ENCODE data around the gene ZNF45.
"Not testable (repeated sequence)": the region's sequence is repeated elsewhere in the genome, so short reads cannot be mapped to it uniquely, and the experiment has no call there.

The ZNF45 gene

DNA sequence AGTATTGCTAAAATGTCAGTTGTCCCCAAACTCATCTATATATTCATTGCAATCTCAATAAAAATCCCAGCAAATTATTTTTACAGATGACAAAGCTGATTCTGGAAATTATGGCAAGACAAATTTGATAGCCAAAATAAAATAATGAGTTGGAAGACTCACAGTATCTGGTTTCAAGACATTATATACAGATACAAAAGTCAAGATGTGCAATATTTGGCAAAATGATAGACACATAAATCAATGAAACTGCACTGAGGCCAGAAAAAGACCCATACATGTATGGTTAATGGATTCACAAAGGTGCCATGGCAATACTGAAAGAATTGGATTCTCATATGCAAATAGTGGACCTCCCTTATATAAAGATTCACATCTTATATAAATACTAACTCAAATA, 24.2 kb downstream of the ZNF45 start:
- DNase-seq, result no peak

DNA sequence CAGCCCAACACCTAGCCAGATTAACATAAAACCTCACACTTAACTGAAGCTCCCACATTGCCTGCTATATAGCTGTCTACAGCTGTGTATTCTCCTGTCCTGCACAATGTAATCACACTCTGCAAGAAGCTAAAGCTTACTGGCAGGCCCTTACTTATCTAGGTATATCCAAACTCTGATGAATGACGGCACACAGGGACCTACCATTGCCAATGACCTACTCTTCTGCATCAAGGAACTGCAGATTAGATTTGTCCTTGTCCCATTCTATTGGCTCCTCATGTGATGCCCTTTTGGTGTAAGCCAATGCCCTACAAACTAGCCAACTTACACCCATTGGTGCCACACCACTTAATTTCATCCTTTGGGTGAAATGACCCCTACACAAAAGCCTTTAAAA, 26.4 kb downstream of the ZNF45 start:
- DNase-seq, result no peak

DNA sequence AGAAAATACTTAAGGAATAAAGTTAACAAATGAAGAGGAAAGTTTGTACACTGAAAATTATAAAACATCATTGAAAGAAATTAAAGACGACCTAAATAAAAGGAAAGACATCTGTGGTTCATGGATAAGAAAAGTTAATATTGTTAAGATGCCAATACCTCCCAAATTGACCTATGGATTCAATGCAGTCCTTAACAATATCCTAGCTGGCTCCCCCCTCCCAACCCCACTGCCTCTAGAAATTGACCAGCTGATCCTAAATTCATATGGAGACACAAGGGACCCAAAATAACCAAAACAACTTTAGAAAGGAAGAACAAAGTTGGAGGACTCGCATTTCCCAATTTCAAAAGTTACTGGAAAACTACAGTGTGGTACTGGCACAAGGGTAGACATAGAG, 28.3 kb downstream of the ZNF45 start:
- DNase-seq, result no peak

DNA sequence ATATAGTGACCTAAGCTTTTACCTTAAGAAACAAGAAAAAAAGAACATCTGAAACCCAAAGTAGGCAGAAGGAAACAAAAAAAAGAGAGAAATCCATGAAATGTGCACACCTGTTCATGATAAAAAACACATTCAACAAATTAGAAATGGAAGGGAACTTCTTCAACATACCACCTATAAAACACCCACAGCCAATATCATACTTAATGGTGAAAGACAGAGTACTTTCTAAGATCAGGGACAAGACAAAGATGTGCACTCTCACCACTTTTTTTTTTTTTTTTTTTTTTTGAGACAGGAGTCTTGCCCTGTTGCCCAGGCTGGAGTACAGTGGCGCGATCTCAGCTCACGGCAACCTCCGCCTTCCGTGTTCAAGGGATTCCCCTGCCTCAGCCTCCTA, 29.2 kb downstream of the ZNF45 start:
- no peak for DNase-seq

DNA sequence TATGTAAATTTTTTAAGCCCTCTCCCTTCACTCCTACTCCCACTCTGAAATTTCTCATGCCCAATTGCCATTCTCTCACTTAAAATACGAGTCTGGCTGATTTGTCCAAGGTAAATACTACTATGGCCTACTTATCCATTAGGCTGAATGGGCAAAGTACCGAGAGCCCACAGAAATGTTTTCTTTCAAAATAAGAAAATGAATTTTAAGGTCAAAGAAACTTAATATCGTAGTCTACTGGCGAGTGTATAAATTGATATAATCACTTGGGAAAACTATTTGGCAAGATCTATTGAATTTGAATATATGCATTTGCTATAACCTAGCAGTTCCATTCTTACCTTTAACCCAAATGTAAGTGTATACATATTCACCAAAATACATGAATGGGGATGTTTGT, 32.7 kb downstream of the ZNF45 start:
- DNase-seq, result no peak

DNA sequence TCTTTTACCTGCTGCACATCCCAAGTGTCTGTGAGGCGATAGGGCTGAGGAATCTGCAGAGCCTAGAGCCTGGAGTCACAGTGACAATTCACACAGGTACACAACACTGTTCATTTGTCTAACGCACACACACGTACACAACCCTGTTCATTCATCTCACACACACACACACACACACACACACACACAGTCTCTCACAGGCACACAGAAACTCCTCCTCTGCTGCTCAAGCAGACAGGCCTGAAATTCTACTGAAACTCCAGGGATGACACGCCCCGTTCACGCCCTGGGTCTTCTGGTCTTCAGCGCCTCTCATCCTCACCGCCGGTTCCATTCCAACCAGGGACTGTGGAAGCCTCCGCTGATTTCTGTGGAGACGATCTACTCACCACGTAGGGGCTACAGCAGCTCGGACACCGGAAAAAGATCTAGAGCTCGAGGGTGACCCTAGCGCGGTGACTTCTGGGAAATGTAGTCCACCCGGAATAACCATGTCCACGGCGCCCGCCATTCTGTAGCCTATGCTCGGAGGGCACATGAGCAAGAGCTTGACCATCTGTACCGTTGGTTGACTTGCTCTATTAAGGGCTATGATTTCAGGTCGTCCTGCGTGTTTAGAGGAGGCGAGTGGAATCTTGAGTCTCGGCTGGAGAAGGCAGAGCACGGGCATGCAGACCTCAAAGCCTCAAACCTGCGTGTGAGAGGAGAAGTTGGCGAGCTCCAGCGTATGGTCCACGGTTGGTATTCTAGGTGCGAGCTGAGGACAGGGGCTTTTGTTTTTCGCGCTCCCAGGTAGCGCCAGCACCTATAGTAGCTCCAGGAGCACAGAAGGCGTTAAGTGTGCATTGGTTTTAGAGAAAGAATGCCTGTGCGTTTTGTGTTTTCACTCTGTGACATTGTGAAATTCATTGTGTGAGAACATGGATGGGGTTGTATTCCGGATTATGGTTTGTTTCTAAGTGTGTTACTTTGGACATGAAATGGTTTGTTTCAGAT, 33.4 kb downstream of the ZNF45 start:
- peak; percentile 41 for DNase-seq

DNA sequence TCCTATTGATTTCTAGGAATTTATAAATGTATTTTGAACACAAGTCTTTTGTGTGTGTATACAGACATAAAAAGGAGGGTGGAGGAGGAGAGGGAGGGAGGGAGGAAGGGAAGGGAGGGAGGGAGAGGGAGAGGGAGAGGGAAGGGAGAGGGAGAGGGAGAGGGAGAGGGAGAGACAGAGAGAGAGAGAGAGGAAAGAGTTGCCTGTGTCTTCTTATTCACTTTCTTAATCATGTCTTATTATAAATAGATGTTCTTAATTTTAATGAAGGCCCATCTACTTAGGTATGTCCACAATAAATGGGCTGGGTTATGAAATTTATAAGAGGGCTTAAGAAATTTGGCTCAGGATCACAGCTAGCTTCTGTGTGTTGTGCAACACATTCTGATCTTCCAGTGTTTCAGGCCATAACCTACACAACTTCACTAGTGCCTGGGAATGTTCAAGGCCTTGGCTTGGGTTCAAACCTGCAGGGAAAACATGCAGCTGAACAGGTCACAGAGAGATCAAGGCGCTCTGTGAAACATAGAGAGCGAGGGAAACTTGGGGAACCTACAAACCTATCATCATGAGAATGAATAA, 39.3 kb downstream of the ZNF45 start:
- no peak for DNase-seq

DNA sequence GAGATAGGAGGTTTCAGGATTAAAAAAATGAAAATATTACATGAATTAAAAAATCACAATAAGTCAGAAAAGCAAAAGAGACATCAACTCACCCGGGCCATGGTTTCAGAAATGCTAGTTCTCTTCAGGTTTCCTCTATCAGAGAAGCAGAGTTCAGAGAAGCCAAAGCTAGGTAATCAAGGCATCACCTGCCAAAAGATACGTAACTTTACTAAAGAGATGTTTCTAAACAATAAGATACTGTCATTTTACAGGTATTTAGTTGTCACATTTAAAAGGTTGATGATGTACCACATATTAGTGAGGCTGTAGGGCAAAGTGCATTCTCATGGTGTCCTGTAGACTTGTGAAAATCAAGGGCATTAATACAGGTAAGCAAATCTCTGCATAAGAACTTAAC, 51.2 kb downstream of the ZNF45 start, which contains the start of gene ZNF404:
Gene ZNF404, minus strand, starts transcription at position 101 of the 400 bp plus-strand sequence.
- no peak for DNase-seq

DNA sequence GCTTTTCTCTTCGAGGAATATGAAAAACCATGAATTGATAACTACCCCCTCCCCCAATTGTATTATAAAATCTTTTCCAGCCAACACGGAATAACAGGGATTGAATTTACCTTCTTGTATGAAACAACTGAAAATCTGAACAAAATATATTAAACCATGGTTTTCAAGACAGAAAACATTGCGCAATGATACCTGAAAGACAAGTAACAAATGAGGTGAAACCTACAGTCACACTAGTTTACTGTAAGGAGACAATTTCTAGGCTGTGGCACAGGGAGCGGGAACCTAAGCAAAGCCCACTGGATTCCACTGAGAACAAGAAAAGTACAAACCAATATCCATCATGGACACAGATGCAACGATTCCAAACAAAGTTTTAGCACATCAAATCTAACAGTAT, 54.6 kb downstream of the ZNF45 start:
- no peak for DNase-seq

DNA sequence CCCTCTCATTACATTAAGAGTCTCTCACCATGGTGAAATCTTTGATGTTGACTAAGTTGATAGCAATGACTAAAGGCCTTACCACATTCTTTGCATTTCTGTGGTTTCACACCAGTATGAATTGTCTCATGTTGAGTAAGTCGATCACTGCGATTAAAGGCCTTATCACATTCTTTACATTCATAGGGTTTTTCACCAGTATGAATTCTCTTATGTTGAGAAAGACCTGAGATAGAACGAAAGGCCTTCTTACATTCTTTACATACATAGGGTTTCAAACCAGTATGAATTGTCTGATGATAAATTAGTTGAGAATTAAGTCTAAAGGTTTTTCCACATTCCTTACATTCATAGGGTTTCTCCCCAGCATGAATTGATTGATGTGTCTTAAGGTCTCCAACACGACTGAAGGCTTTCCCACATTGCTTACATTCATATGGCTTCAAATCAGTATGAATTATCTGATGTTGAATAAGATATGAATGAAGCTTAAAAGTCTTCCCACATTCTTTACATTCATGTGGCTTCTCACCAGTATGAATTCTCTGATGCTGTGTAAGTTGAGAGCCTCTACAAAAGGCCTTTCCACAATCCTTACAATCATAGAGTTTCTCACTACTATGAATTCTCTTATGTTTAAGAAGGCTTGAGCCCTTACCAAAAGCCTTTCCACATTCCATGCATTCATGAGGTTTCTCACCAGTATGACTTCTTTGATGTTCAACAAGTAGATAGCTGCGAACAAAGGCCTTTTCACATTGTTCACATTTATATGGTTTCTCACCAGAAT, 62.3 kb downstream of the ZNF45 start:
- no peak for DNase-seq

DNA sequence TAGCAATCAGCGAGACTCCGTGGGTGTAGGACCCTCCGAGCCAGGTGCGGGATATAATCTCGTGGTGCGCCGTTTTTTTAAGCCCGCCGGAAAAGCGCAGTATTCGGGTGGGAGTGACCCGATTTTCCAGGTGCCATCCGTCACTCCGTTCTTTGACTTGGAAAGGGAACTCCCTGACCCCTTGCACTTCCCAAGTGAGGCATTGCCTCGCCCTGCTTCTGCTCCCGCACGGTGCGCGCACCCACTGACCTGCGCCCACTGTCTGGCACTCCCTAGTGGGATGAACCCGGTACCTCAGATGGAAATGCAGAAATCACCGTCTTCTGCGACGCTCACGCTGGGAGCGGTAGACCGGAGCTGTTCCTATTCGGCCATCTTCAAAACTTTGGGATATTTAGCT, 68.2 kb downstream of the ZNF45 start:
- not testable (repeated sequence) for DNase-seq

All from effector CD4-positive, alpha-beta T cell (primary cell).